ENCODE measurements around the gene SLC16A7.
A peak's percentile ranks its signal among the peaks of the same experiment; 100 is the strongest.

The SLC16A7 gene

DNA sequence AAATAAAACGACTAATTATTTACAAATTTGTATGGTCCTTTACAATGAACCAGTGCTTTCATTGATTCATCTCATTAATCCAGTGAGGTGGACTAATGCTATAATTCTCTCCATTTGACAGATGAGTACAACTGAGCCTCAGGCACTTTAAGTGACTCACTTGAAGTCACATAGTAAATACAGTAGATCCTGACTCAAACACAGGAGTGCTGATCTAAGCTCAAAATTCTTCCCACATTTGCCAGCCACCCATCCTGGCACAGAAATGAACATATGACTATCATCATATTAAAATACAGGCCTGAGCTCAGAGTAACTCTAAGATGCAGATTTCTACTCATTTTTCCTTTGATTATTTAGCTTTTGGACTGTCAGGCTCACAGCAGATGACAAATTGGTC is 30.6 kb downstream of the SLC16A7 start:
- peak in 1 of 3 experiments; percentile 25 for DNase-seq

- no peak for DNase-seq
These were observed 31.8 kb downstream of the SLC16A7 start for GRCh38 chr12:59627582-59627981.

GRCh38 chr12:59629890-59630289 is 34.1 kb downstream of the SLC16A7 start:
- DNase-seq, result no peak

GRCh38 chr12:59632408-59632807 is 36.6 kb downstream of the SLC16A7 start:
- no peak for DNase-seq

DNA sequence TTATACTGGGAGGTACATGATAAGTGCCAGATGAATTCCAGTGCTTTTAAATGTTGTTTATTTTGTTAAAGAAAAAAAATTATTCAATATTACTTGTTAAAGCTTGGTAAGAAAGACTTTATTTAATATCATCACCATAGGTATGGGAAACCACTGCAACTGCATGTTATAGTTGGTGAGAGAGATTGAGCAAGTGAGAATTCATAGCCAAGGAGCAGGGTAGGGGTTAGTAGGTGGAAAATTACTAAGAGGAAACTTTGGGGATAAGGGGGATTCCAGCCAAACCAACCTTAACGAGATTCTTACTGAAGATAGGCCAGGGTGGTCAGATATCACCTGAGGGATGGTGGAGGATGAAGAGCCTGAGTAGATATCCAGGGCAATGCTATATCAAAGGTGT is 38.4 kb downstream of the SLC16A7 start:
- DNase-seq, result no peak

GRCh38 chr12:59636945-59637691 is 41.3 kb downstream of the SLC16A7 start:
- no peak for DNase-seq

GRCh38 chr12:59637692-59638070 is 41.9 kb downstream of the SLC16A7 start:
- no peak for DNase-seq

DNA sequence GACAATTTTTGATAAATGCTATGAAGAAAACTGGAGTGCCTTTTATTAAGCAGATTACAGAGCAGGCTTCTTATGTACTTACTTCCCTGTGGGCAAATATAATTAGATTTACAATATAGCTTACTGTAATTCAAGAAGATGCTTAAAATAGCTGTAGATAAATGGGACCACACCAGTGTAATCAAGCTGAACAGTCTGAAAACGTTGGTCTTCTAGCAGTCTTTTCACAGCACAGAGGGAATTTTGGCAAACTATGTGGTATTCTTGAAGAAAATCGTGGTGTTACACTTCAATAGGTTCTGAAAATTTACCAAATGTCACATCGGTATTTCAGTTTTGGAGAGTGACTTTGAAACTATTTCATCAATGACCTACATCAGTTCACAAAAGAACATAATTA is 47.7 kb downstream of the SLC16A7 start:
- peak in 1 of 3 experiments; percentile 46 for DNase-seq

DNA sequence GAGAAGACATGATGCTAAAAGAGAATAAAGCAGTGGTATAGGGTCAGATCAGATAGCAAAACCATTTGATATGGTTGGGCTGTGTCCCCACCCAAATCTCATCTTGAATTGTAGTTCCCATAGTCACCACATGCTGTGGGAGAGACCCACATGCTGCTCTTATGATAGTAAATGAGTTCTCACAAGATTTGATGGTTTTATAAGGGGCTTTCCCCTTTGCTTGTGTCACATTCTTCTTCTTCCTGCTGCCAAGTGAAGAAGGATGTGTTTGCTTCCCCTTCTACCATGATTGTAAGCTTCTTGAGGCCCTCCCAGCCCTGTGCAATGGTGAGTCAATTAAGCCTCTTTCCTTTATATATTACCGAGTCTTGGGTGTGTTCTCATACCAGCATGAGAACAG is 49.4 kb downstream of the SLC16A7 start:
- no peak for DNase-seq

DNA sequence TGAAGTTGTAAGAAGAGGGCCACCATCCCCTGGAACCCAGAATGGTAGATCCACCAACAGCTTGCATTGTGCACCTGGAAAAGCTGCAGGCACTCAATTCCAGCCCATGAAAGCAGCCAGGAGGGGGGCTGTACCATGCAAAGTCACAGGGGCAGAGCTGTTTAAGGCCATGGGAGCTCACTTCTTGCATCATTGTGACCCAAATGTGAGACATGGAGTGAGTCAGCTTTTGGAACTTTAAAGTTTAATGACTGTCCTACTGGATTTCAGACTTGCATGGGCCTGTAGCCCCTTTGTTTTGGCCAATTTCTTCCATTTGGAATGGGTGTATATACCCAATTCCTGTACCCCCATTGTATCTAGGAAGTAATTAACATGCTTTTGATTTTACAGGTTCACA is 50.8 kb downstream of the SLC16A7 start:
- DNase-seq, result no peak

DNA sequence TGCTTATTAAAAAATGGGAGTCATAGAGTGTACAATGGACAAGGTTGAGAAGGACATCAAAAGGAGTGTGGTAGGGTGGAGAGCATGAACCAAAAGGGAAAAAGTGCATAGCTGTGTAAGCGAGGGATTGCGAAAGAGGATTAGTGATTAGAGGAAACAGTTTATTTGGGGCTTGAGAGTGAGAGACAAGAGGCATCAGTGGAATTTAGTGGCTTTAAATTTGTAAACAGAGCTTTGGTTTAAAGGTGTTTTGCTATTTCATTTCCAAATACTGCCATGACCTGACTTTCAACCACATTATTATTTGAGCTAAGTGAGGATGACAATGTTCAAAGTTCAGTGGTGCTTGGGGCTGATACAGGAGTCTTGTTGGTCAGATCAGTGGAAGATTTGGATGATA is 53.4 kb downstream of the SLC16A7 start:
- DNase-seq, result no peak

GRCh38 chr12:59650588-59651228 is 54.9 kb downstream of the SLC16A7 start:
- DNase-seq, result no peak

- DNase-seq, result no peak
These were observed 55.5 kb downstream of the SLC16A7 start for GRCh38 chr12:59651229-59651920.

GRCh38 chr12:59652130-59652529 is 56.3 kb downstream of the SLC16A7 start:
- DNase-seq, result no peak

DNA sequence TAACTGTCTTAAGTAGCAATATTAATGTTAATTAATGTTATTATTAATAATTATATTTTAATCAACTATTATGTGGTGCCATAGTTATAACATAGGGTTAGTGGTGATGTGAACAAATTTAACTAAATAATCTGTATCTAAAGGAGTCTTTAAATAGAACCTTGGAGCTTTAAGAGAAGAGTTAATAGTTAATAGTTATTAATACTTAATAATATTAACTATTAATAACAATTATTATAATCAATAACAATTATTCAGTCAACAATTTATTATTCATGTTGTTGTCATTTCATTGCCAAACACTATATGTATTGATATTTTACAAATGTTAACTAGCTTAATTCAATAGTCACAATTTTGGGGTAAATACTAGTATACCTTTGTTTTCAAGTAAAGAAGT is 58.2 kb downstream of the SLC16A7 start:
- no peak for DNase-seq

- DNase-seq, result no peak
These were observed 61.4 kb downstream of the SLC16A7 start for GRCh38 chr12:59657266-59657665.

GRCh38 chr12:59657711-59658110 is 61.9 kb downstream of the SLC16A7 start:
- DNase-seq, result no peak

DNA sequence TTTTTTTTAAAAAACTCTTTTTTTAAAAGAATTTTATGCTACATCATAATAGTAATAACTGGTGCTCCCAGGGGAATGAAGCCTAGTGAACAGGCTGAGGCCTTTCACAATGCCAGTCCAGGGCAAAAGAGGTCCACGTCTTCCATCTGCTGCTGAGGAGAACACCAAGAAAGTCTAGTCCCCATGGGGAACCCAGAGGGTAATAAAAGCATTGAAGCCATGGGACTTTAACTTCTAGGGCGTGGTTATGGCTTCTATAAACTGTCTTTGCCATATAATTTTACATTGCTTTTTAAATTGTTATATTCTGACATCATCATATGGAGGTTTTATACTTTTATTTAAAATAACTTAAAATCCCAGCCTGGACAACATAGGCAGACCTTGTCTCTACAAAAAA is 64.3 kb downstream of the SLC16A7 start:
- no peak for DNase-seq

DNA sequence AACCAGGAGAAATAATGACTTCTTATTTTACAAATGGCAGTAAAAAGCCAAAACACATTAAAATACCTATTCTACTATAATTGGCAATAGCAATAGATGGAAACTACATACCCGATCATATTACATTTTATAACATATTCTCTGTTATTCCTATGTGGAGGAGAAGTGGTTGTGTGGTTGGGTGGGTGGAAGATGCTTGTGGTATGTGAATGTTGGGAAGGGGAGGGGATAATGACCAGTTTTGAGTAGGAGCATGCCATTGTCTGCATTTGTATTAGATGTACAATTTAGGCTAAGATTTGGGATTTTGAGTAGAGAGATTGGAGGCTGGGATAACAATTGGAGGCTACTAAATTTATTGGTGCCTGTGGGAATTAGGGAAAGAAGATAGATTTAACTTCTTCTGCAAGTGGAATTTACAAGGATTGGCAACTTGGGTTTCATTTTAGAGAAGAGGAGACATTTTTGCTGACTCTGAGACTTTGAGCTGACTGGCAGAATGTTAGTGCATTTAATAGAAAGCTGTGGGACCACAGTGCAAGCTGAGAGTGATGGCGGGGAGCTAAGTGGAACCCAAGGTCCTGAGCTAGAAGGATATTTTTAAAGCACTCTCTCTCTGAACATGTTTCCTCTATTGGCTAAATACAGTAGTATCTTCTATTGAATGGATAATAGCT is 65.2 kb downstream of the SLC16A7 start:
- DNase-seq, result no peak

- no peak for DNase-seq
These were observed 68.7 kb downstream of the SLC16A7 start for GRCh38 chr12:59664495-59664894.

GRCh38 chr12:59665701-59666100 is 69.9 kb downstream of the SLC16A7 start:
- DNase-seq, result no peak

DNA sequence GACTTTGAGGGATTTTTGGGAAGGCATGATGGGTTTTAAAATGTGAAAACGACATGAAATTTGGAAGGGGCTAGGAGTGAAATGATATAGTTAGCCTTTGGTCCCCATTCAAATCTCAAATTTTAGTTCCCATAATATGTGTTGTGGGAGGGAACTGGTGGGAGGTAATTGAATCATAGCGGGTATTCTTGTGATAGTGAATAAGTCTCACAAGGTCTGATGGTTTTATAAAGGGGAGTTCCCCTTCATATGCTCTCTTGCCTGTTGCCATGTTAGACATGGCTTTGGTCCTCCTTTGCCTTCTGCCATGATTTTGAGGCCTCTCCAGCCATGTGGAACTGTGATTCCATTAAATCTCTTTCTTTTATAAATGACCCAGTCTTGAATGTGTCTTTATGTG is 72.8 kb downstream of the SLC16A7 start:
- no peak for DNase-seq

- no peak for DNase-seq
These were observed 76.4 kb downstream of the SLC16A7 start for GRCh38 chr12:59672273-59672672.

DNA sequence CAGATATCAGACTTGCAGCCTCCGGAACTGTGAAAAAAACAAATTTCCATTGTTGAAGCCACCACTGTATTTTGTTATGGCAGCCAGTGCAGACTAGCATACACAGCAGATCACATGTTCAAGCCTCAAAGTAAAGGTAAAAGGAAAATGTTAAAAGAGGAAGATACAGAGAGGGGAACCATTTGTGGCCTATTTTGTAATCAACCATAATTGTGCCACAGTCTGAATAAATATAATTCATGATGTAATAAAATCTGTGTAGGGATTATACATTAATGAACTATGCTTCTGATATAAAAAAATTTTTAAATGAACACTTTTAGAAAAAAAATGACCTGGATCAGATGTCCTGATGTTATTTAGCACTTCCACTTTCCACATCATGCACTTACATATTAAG is 79.6 kb downstream of the SLC16A7 start:
- no peak for DNase-seq
